Activated T-helper 17 cell treated with anti-CD3 and anti-CD28 coated beads, Interleukin-2, amount 50 U/mL, for 72 hours (primary cell): ENCODE measurements around the gene NOL7. TPM values are rescaled to one million over a fixed set of nuclear protein-coding genes. Genes with fewer than 3 reads are reported as not detected.

Source experiments
- ATAC-seq: fragments of 150-1000 bp; cut with Tn5 transposase; replicated peaks from 2 replicates; pipeline ENCODE4 v1.10.0; 2021; ENCODE audit warnings: mild to moderate bottlenecking, moderate library complexity
- H3K27ac Mint-ChIP-seq: one replicate; pipeline ENCODE4 v1.8.0; 2022; ENCODE audit warnings: mixed read lengths
- H3K27me3 Mint-ChIP-seq: one replicate; pipeline ENCODE4 v1.8.0; 2022; ENCODE audit warnings: mixed read lengths
- H3K36me3 Mint-ChIP-seq: one replicate; pipeline ENCODE4 v1.8.0; 2022; ENCODE audit warnings: low read depth, mild to moderate bottlenecking, mixed read lengths
- H3K4me1 Mint-ChIP-seq: one replicate; pipeline ENCODE4 v1.8.0; 2022; ENCODE audit warnings: mixed read lengths
- H3K4me3 Mint-ChIP-seq: one replicate; pipeline ENCODE4 v1.8.0; 2022; ENCODE audit warnings: mild to moderate bottlenecking, mixed read lengths
- H3K9me3 Mint-ChIP-seq: one replicate; pipeline ENCODE4 v1.8.0; 2022; ENCODE audit warnings: mixed read lengths
- total RNA-seq, 2 donors: library from RNA; stranded (reverse); gene quantifications; one replicate each; pipeline ENCODE4 v1.2.3, GENCODE V29; 2022

The NOL7 gene
- total RNA-seq, 2 donors from 2014 or later, result 50.4 to 92.5 TPM

GRCh38 chr6:13653296-13653695 is 38.2 kb downstream of the NOL7 start:
- Mint-ChIP-seq H3K27me3 (no peaks in the 10 kb centered on the region), H3K9me3 (no peaks in the 10 kb centered on the region), H3K4me3 (no peak overlapping the region), H3K36me3 (peaks cover 66% of the 10 kb centered on the region), H3K4me1 (peaks cover 16% of the 10 kb centered on the region), H3K27ac (no peak overlapping the region)
- ATAC-seq, result no peak

DNA sequence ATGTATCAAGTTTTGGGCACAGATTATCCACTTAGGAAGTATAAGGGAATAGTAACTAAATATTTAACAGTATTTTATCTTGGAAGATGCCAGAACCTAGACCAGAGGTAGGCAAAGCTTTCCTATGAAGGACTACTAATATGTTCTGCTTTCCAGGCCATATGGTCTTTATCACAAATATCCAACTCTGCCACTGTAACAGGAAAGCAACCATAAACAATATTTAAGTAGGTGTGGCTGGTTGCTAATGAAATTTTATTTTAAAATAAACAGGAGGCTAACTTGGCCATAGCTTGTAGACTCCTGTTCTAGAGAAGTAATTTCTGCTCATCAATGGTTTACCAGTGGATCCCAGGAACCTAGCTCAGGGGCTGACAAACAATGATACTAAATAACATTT is 39.4 kb downstream of the NOL7 start:
- Mint-ChIP-seq H3K9me3 (no peaks in the 10 kb centered on the region), H3K36me3 (peaks cover 58% of the 10 kb centered on the region), H3K27ac (no peak overlapping the region), H3K4me3 (no peak overlapping the region), H3K4me1 (peaks cover 13% of the 10 kb centered on the region), H3K27me3 (no peaks in the 10 kb centered on the region)
- ATAC-seq, result no peak

GRCh38 chr6:13655700-13656099 is 40.6 kb downstream of the NOL7 start:
- no peak for ATAC-seq
- Mint-ChIP-seq H3K4me1 (peaks cover 16% of the 10 kb centered on the region), H3K9me3 (no peaks in the 10 kb centered on the region), H3K27me3 (no peaks in the 10 kb centered on the region), H3K36me3 (peaks cover 49% of the 10 kb centered on the region), H3K4me3 (no peak overlapping the region), H3K27ac (no peak overlapping the region)

DNA sequence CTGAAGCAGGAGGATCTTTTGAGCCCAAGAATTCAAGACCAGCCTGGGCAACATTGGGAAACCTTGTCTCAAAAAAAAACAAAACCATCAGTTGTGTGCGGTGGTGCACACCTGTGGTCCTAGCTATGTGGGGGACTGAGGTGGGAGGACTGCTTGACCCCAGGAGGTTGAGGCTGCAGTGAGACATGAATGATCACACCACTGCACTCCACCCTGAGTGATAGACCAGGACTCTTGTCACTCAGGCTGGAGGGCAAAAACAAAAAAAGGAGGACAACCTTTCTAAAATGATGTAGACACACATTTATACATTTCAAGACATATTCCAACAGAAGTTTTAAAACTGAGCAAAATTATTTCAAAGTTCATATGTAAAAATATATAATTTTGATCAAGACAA is 45.1 kb downstream of the NOL7 start:
- Mint-ChIP-seq H3K36me3 (peaks cover 16% of the 10 kb centered on the region), H3K4me3 (no peak overlapping the region), H3K27ac (no peak overlapping the region), H3K9me3 (no peaks in the 10 kb centered on the region), H3K4me1 (peaks cover 50% of the 10 kb centered on the region), H3K27me3 (no peaks in the 10 kb centered on the region)
- ATAC-seq, result no peak

DNA sequence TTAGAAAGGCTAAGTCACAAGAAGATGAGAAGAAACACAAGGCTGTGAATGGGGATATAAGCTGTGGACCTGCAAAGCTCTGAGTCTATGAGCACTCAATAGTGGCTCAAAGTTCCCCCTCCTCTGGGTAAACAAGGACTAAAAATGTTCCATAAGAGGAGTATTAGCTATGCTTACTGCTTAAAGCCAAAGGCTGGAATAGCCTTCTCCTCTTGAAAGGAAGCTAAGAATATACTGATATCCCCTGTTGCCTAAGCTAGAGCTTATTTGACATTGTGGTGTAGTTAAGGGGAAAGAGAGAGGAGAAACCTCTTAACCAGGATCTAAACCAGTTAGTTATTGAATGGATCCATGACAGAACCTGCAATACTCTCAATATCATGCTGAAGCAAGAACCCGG is 45.8 kb downstream of the NOL7 start:
- H3K4me1 Mint-ChIP-seq, result peaks cover 53% of the 10 kb centered on the region
- no peaks in the 10 kb centered on the region for H3K9me3 Mint-ChIP-seq
- ATAC-seq, result no peak
- H3K36me3 Mint-ChIP-seq, result peaks cover 12% of the 10 kb centered on the region
- H3K27ac Mint-ChIP-seq, result peak overlapping the region; percentile 6
- peak overlapping the region; percentile 12 for H3K4me3 Mint-ChIP-seq
- H3K27me3 Mint-ChIP-seq, result no peaks in the 10 kb centered on the region

- peak overlapping the region; percentile 44 for H3K4me3 Mint-ChIP-seq
- H3K27me3 Mint-ChIP-seq, result no peaks in the 10 kb centered on the region
- no peak overlapping the region for H3K27ac Mint-ChIP-seq
- H3K4me1 Mint-ChIP-seq, result peaks cover 56% of the 10 kb centered on the region
- ATAC-seq, result no peak
- H3K9me3 Mint-ChIP-seq, result no peaks in the 10 kb centered on the region
- H3K36me3 Mint-ChIP-seq, result peaks cover 6% of the 10 kb centered on the region
Measured at GRCh38 chr6:13661647-13662046, 46.5 kb downstream of the NOL7 start.

- no peaks in the 10 kb centered on the region for H3K27me3 Mint-ChIP-seq
- no peaks in the 10 kb centered on the region for H3K36me3 Mint-ChIP-seq
- no peaks in the 10 kb centered on the region for H3K9me3 Mint-ChIP-seq
- H3K4me1 Mint-ChIP-seq, result peaks cover 65% of the 10 kb centered on the region
- H3K4me3 Mint-ChIP-seq, result peak overlapping the region; percentile 44
- H3K27ac Mint-ChIP-seq, result no peak overlapping the region
- no peak for ATAC-seq
Measured at GRCh38 chr6:13662651-13663334, 47.7 kb downstream of the NOL7 start.

DNA sequence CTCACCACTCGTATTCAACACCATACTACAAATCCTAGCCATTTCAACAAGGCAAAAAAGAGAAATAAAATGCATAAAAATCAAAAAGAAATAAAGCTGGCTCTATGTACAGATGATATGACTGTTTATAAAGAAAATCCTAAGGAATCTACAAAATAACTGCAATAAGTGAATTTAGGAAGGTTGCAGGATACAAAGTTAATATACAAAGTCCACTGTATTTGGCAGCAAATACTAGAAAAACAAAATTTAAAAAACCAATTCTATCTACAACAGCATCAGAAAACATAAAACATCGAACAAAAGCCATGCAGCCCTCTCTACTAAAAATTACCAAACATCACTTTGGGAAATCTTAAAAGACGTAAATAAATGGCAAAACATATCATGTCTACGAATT is 48.9 kb downstream of the NOL7 start:
- no peaks in the 10 kb centered on the region for H3K27me3 Mint-ChIP-seq
- H3K27ac Mint-ChIP-seq, result no peak overlapping the region
- H3K4me1 Mint-ChIP-seq, result peaks cover 76% of the 10 kb centered on the region
- H3K36me3 Mint-ChIP-seq, result no peaks in the 10 kb centered on the region
- no peaks in the 10 kb centered on the region for H3K9me3 Mint-ChIP-seq
- no peak for ATAC-seq
- peak overlapping the region; percentile 44 for H3K4me3 Mint-ChIP-seq

DNA sequence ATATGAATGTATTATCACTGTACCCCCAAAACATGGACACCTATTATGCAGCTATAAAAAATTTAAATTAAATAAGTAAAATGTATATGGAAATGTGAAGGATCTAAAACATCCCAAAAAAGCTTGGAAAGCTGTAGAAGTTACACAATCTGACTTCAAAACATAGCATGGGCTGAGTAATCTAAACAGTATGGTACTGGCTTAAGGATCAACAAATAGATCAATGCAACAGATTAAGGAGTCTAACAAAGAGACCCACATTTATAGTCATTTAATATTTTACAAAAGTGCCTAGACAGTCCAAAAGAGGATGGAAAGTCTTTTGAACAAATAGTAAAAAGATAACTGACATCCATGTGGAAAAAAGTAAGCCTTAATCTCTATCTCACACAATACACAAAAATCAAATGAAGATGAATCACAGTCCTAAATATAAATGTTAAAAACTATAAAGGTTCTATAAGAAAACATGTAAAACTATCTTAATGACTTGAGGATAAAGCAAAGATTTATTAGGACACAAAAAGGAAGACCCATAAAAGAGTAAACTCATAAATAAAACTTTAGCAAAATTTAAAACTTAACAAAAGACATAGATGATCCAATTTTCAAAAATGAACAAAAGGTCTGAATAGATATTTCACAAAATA is 49.7 kb downstream of the NOL7 start:
- H3K4me3 Mint-ChIP-seq, result peak overlapping the region; percentile 44
- H3K9me3 Mint-ChIP-seq, result no peaks in the 10 kb centered on the region
- peaks cover 76% of the 10 kb centered on the region for H3K4me1 Mint-ChIP-seq
- peak overlapping the region; percentile 23 for H3K27ac Mint-ChIP-seq
- no peak for ATAC-seq
- H3K36me3 Mint-ChIP-seq, result no peaks in the 10 kb centered on the region
- H3K27me3 Mint-ChIP-seq, result no peaks in the 10 kb centered on the region

DNA sequence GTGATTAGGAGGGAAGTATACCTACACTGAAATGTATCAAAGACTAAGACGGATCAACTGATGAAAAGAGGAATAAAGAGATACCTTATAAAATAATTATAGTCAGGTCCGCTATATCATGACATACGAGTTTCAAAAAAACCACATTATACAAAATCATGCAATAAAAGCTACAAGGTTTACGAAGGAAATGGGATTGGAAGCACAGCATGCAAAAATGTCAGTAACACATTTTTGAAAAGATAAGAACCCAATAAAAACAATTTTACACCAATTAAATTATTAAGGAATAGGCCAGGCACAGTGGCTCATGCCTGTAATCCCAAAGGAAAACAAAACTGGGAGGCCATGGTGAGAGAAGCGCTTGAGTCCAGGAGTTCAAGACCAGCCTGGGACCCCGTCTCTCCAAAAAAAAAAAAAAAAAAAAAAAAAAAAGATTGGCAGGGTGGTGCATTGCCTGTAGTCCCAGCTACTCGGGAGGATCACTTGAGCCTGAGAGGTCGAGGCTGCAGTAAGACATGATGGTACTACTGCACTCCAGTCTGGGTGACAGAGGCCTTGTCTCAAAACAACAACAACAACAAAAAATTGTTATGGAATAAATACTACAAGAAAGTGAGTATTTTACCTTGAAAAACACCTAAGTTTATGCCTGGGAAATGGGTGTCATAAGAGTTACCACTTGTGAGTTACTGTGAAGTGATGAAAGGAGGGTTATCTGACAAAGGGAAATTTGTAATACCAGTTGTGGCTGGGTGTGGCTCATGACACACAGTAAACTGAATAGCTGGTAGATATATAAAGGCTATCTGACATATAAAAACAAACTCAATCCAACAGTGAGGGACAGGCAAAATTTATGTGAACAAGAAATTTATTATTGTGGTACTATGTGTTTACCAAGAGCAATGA is 51.3 kb downstream of the NOL7 start:
- H3K4me3 Mint-ChIP-seq, result peak overlapping the region; percentile 44
- peak overlapping the region; percentile 23 for H3K27ac Mint-ChIP-seq
- peaks cover 63% of the 10 kb centered on the region for H3K4me1 Mint-ChIP-seq
- no peaks in the 10 kb centered on the region for H3K9me3 Mint-ChIP-seq
- H3K27me3 Mint-ChIP-seq, result no peaks in the 10 kb centered on the region
- ATAC-seq, result peak; percentile 79
- peaks cover 5% of the 10 kb centered on the region for H3K36me3 Mint-ChIP-seq

- Mint-ChIP-seq H3K9me3 (no peaks in the 10 kb centered on the region), H3K27ac (peak overlapping the region; percentile 26), H3K36me3 (peaks cover 6% of the 10 kb centered on the region), H3K4me1 (peaks cover 63% of the 10 kb centered on the region), H3K4me3 (peak overlapping the region; percentile 44), H3K27me3 (no peaks in the 10 kb centered on the region)
- no peak for ATAC-seq
Measured at GRCh38 chr6:13667655-13668054, 52.5 kb downstream of the NOL7 start.

- Mint-ChIP-seq H3K36me3 (peaks cover 14% of the 10 kb centered on the region), H3K9me3 (no peaks in the 10 kb centered on the region), H3K27ac (peak overlapping the region; percentile 26), H3K4me3 (peak overlapping the region; percentile 44), H3K4me1 (peaks cover 63% of the 10 kb centered on the region), H3K27me3 (no peaks in the 10 kb centered on the region)
- ATAC-seq, result peak; percentile 92
Measured at GRCh38 chr6:13668291-13668928, 53.3 kb downstream of the NOL7 start.

GRCh38 chr6:13669476-13669875 is 54.3 kb downstream of the NOL7 start:
- Mint-ChIP-seq H3K27me3 (no peaks in the 10 kb centered on the region), H3K9me3 (no peaks in the 10 kb centered on the region), H3K27ac (peak overlapping the region; percentile 26), H3K4me3 (peak overlapping the region; percentile 44), H3K4me1 (peaks cover 59% of the 10 kb centered on the region), H3K36me3 (peaks cover 14% of the 10 kb centered on the region)
- ATAC-seq, result no peak
